SK-N-SH (cell line): ENCODE measurements around the gene RNF223. TPM values are rescaled to one million over a fixed set of nuclear protein-coding genes. Genes with fewer than 3 reads are reported as not detected.

Experiments
- CTCF ChIA-PET: fragments of 300-600, 350-600 bp; formaldehyde crosslinking; extraction: SDS; loops from one replicate; lab custom pipeline; 2021; lab: Yijun Ruan, JAX
- POLR2A ChIA-PET: fragments of 350-600 bp; sonication (Branson Sonifier 250); formaldehyde crosslinking; extraction: SDS; loops from one replicate; lab custom pipeline; 2020; ENCODE audit warnings: antibody characterized with exemption, inconsistent platforms; lab: Yijun Ruan, JAX
- DNase-seq: peaks from one replicate; pipeline ENCODE4 v3.0.0; 2012
- H2AFZ ChIP-seq: fragments of 200-600 bp; sonication (generic); 2 replicates; pipeline ENCODE4 v1.8.1; 2016; ENCODE audit warnings: antibody characterized with exemption, mild to moderate bottlenecking, low read depth
- H3F3A ChIP-seq: fragments of 200-600 bp; sonication (generic); replicated peaks from 2 replicates; pipeline ENCODE3; 2016; ENCODE audit warnings: antibody characterized with exemption, mild to moderate bottlenecking; ENCODE audit not compliant: insufficient read depth
- H3K27ac ChIP-seq, 2 experiments: fragments of 200-500 bp in 1 of 2; fragments of 200-600 bp in 1 of 2; sonication (Bioruptor generic) in 1 of 2; sonication (generic), shearing (Covaris generic) in 1 of 2; 2 replicates each; pipeline versions ENCODE4 v1.5.1 to v1.6.1; 2014 to 2016; ENCODE audit warnings: low read depth in 2 of 2, inconsistent platforms in 1 of 2, low read length in 1 of 2, mild to moderate bottlenecking in 1 of 2, mixed read lengths in 1 of 2
- H3K27me3 ChIP-seq: fragments of 200-600 bp; sonication (generic), shearing (Covaris generic); 2 replicates; pipeline ENCODE4 v1.6.1; 2016; ENCODE audit warnings: mixed run types; ENCODE audit not compliant: insufficient read depth
- H3K36me3 ChIP-seq, 2 experiments: fragments of 200-500 bp in 1 of 2; fragments of 200-600 bp in 1 of 2; sonication (Bioruptor generic) in 1 of 2; sonication (generic) in 1 of 2; replicated peaks in 1 of 2; 2 replicates each; pipeline versions ENCODE3 to v1.5.1; 2014 to 2016; ENCODE audit warnings: low read length in 1 of 2, mild to moderate bottlenecking in 1 of 2; ENCODE audit not compliant: insufficient read depth in 2 of 2, control insufficient read depth in 1 of 2
- H3K4me1 ChIP-seq, 2 experiments: fragments of 200-500 bp in 1 of 2; fragments of 200-600 bp in 1 of 2; sonication (Bioruptor generic) in 1 of 2; sonication (generic), shearing (Covaris generic) in 1 of 2; 2 replicates each; pipeline versions ENCODE4 v1.5.1 to v1.6.1; 2014 to 2016; ENCODE audit warnings: low read depth in 1 of 2, low read length in 1 of 2, mixed run types in 1 of 2; ENCODE audit not compliant: insufficient read depth in 2 of 2, control insufficient read depth in 1 of 2
- H3K4me2 ChIP-seq: fragments of 200-600 bp; sonication (generic), shearing (Covaris generic); 2 replicates; pipeline ENCODE4 v1.6.1; 2017; ENCODE audit warnings: mixed run types
- H3K4me3 ChIP-seq, 2 experiments: fragments of 200-500 bp in 1 of 2; fragments of 200-600 bp in 1 of 2; sonication (Bioruptor generic) in 1 of 2; sonication (generic), shearing (Covaris generic) in 1 of 2; 2 replicates each; pipeline versions ENCODE4 v1.5.1 to v1.8.1; 2014 to 2016; ENCODE audit warnings: low read depth in 2 of 2, inconsistent platforms in 1 of 2, low read length in 1 of 2, mild to moderate bottlenecking in 1 of 2, mixed read lengths in 1 of 2, moderate library complexity in 1 of 2
- H3K79me2 ChIP-seq: fragments of 200-600 bp; sonication (generic); 2 replicates; pipeline ENCODE4 v1.8.1; 2017; ENCODE audit warnings: mild to moderate bottlenecking; ENCODE audit not compliant: insufficient read depth
- H3K9ac ChIP-seq: fragments of 200-600 bp; sonication (generic); 2 replicates; pipeline ENCODE4 v1.6.1; 2017; ENCODE audit warnings: mixed run types
- H3K9me2 ChIP-seq: fragments of 200-600 bp; sonication (generic); 2 replicates; pipeline ENCODE4 v1.6.1; 2017; ENCODE audit warnings: mixed run types
- H3K9me3 ChIP-seq: fragments of 200-600 bp; sonication (generic); 2 replicates; pipeline ENCODE4 v1.6.1; 2017; ENCODE audit warnings: mixed run types, mild to moderate bottlenecking, moderate library complexity
- H4K20me1 ChIP-seq: fragments of 200-600 bp; sonication (generic); 2 replicates; pipeline ENCODE4 v1.6.1; 2017; ENCODE audit warnings: mild to moderate bottlenecking, mixed run types; ENCODE audit not compliant: insufficient read depth
- CHD2 ChIP-seq: fragments of 150-350 bp; IDR thresholded peaks from 2 replicates; pipeline ENCODE4 v1.6.1; 2018; ENCODE audit warnings: low read length; ENCODE audit not compliant: partially characterized antibody
- CTCF ChIP-seq: fragments of 200-600 bp; sonication (generic); IDR thresholded peaks from 2 replicates; pipeline ENCODE4 v1.6.1; 2017; ENCODE audit warnings: antibody characterized with exemption, mild to moderate bottlenecking, moderate library complexity
- ELF1 ChIP-seq: IDR thresholded peaks from 2 replicates; pipeline ENCODE4 v1.4.0; 2012
- EP300 ChIP-seq, 2 experiments: IDR thresholded peaks; 2 replicates each; pipeline versions ENCODE4 v1.4.0 to v1.6.1; 2012; ENCODE audit warnings: borderline replicate concordance in 1 of 2, low read depth in 1 of 2, low read length in 1 of 2
- FOSL2 ChIP-seq: IDR thresholded peaks from 2 replicates; pipeline ENCODE4 v1.4.0; 2012; ENCODE audit warnings: low read depth, mild to moderate bottlenecking, moderate library complexity, borderline replicate concordance
- FOXM1 ChIP-seq: IDR thresholded peaks from 2 replicates; pipeline ENCODE4 v1.4.0; 2012; ENCODE audit warnings: low read depth, mild to moderate bottlenecking
- MAX ChIP-seq: IDR thresholded peaks from 2 replicates; pipeline ENCODE4 v1.4.0; 2012; ENCODE audit warnings: low read depth
- MEF2A ChIP-seq: IDR thresholded peaks from 2 replicates; pipeline ENCODE4 v1.4.0; 2012; ENCODE audit warnings: low read depth, borderline replicate concordance
- MXI1 ChIP-seq: IDR thresholded peaks from 2 replicates; pipeline ENCODE4 v1.6.1; 2012; ENCODE audit warnings: mild to moderate bottlenecking, low read depth, low read length, improper control_type of control experiment
- PBX3 ChIP-seq: IDR thresholded peaks from 2 replicates; pipeline ENCODE4; 2012
- RAD21 ChIP-seq: IDR thresholded peaks from 2 replicates; pipeline ENCODE4 v1.6.1; 2012; ENCODE audit warnings: mild to moderate bottlenecking, low read length
- REST ChIP-seq: IDR thresholded peaks from 2 replicates; pipeline ENCODE4 v1.6.1; 2012; ENCODE audit warnings: mild to moderate bottlenecking, low read depth, low read length, moderate library complexity
- SMC3 ChIP-seq: IDR thresholded peaks from 2 replicates; pipeline ENCODE4 v1.6.1; 2012; ENCODE audit warnings: low read depth, low read length, improper control_type of control experiment
- TCF12 ChIP-seq: IDR thresholded peaks from 2 replicates; pipeline ENCODE4 v1.4.0; 2012
- TEAD4 ChIP-seq: IDR thresholded peaks from 2 replicates; pipeline ENCODE4 v1.4.0; 2012; ENCODE audit warnings: mild to moderate bottlenecking, borderline replicate concordance; ENCODE audit not compliant: insufficient read depth
- USF2 ChIP-seq: fragments of 150-350 bp; IDR thresholded peaks from 2 replicates; pipeline ENCODE4 v1.6.1; 2017; ENCODE audit warnings: antibody characterized with exemption, low read length, low read depth, borderline replicate concordance
- WGBS: methylation state at CpG from one replicate; pipeline ENCODE4 v1.1.6; 2017; ENCODE audit warnings: low lambda C conversion rate; 5-methylcytosine and 5-hydroxymethylcytosine counted together
- polyA plus RNA-seq, 3 experiments: library from polyadenylated mRNA; depleted of rRNA; stranded (reverse); fragments of >200 nt; gene quantifications; 2 replicates each; pipeline ENCODE4 v1.2.3, GENCODE V29; 2012

The RNF223 gene
- polyA plus RNA-seq, 1 of the 3 experiments (the other 2 are of a cell fraction), result not detected

- H3K27me3 ChIP-seq, result peaks cover 15% of the 10 kb centered on the region; the same call in 1 of the 2 replicates
- H2AFZ ChIP-seq, result no peak overlapping the region
- H3K4me3 ChIP-seq, result no peak overlapping the region; a peak in 1 of 4 replicates
- TF ChIP-seq FOXM1, result no peak
- TF ChIP-seq SMC3, result peak; percentile 83
- TF ChIP-seq MEF2A, result no peak
- TF ChIP-seq MAX, result no peak
- TF ChIP-seq CTCF, result peak; percentile 69
- no peak for TF ChIP-seq MXI1
- TF ChIP-seq REST, result no peak
- no peak for TF ChIP-seq TEAD4
- TF ChIP-seq CHD2, result no peak
- TF ChIP-seq PBX3, result 0 out of 2 replicates have a peak, but pooled peaks have one; percentile 15
- TF ChIP-seq ELF1, result no peak
- TF ChIP-seq EP300 (IDR thresholded peaks at IDR 0.05; ENCODE audit: borderline replicate concordance in 1 of 2, low read depth in 1 of 2, low read length in 1 of 2), result no peak
- peak; percentile 42; the same call in 1 of the 2 replicates for TF ChIP-seq FOSL2
- TF ChIP-seq USF2, result no peak
- TF ChIP-seq RAD21, result peak; percentile 67
- peak; percentile 33; the same call in 1 of the 2 replicates for TF ChIP-seq TCF12
- H3F3A ChIP-seq, result peaks cover 13% of the 10 kb centered on the region
- H3K36me3 ChIP-seq, result no peaks in the 10 kb centered on the region
- POLR2A ChIA-PET, result no interaction called here
- peaks cover 6% of the 10 kb centered on the region; the same call in 1 of the 2 replicates for H4K20me1 ChIP-seq
- no peaks in the 10 kb centered on the region for H3K79me2 ChIP-seq
- H3K4me2 ChIP-seq, result peak overlapping the region; percentile 52; the same call in 1 of the 2 replicates
- DNase-seq, result peak; percentile 93
- no peaks in the 10 kb centered on the region for H3K9me2 ChIP-seq
- peaks cover 0 to 10% of the 10 kb centered on the region in 2 experiments; a peak in 1 of 4 replicates for H3K4me1 ChIP-seq
- CTCF ChIA-PET, result interaction anchor here (0.7 to 15.4 kb wide), 27 partner anchors 8 to 1469 kb away, joined by 3 to 216 read pairs (median 6); partner anchors contain the start of genes AGRN, PERM1 and RNF223
- H3K9me3 ChIP-seq, result no peaks in the 10 kb centered on the region
- H3K27ac ChIP-seq, result no peak overlapping the region
- WGBS, result 11% methylated on average over 6 of the region's 50 CpGs
- H3K9ac ChIP-seq, result no peak overlapping the region
These were observed 9.9 kb downstream of the RNF223 start for GRCh38 chr1:1063945-1064831.
